DMS79 treated with DMSO at 0.1 percent for 48 hours (cell line): Measurements from ENCODE around the gene MTCL1.

Source experiments
- DNase-seq: peaks from one replicate; lab custom pipeline; 2025; lab: John Stamatoyannopoulos, UW

MTCL1 gene

GRCh38 chr18:8713691-8714090 is 8.3 kb downstream of the MTCL1 start:
- no peak for DNase-seq

- no peak for DNase-seq
Observed at GRCh38 chr18:8715599-8715998, 10.2 kb downstream of the MTCL1 start.

DNA sequence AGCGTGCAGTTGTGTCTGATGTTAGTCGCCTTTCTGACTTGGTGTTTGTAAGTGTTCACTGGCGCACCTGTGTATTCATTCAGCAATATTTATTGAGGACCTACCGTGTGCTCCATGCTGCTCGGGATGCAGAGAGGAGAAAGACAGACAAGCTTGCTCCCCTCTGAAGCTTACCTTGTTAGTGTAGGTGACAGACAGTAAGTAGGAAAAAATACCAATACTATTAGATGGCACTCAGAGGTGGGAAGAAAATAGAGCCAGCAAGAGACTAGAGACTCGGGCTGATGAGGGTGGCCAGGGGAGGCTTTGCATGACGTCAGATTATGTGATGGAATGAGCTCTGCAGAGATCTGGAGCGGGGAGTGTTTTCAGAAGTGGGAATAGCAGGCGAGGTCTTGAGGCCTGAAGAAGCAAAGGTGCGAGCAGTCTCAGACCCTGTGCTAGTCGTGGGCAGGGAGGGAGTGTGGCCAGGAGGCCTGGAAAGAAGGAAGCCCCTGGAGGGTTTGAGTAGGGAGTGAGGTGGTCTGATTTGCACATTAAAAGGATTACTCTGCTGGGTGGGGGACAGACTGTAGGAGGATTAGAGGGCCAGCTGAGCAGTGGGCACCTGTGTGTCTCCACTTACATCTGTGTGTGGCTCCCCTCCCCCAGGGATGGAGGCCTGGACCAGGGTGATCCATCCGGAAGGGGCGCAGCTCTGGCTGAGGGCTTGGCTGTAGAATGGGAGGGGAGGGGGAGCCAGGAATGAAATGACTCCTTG is 11.8 kb downstream of the MTCL1 start:
- DNase-seq = no peak

DNA sequence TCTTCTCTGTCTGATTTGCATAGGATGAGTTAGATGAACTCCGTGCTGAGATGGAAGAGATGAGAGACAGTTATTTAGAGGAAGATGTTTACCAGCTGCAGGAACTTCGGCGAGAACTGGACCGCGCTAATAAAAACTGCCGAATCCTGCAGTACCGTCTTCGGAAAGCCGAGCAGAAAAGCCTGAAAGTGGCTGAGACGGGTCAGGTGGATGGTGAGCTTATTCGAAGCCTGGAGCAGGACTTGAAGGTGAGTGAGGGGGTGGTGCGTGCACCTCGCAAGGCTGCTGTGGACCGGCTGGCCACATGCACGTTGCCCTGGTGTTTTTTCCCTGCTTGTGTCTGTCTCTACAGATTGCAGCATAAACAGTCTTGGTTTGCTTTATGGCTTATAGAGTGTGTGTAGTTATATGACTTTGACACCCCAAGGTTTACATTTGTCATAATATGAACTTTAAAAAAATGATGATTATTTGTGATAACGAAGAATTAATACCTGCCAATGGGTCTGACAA is 13.1 kb downstream of the MTCL1 start:
- DNase-seq = no peak

DNA sequence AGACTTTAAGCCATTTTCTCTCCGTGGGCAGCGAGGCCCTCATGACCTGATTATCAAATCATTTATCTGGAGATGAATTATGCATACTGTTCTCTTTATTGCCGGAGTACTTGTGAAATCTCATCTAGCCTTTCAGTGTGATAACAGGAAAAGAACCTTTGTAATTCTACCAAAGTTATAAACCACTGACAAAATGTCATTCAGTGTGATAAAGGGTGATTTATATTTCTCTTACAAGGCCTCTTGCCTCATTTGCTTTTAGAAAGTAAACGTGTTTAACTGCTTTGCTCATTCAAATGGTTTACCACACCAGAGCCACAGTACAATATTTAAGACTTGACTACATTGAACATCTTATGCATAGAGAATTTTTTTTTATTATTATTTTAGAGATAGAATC is 13.8 kb downstream of the MTCL1 start:
- DNase-seq = no peak

DNA sequence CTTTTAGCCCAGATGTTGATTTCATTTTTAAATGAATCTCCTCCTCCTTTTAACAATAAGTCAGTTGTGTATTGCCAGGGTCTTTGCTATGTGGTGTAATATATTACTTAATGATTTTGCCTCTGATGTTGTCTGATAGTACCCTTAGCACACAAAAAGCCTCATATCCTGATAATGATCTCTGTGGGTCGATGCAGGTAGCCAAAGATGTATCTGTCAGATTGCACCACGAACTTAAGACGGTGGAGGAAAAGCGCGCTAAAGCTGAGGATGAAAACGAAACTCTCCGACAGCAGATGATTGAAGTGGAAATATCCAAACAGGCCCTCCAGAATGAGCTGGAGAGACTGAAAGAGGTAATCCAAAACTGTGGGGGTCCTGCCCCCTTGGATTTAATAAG is 14.8 kb downstream of the MTCL1 start:
- no peak for DNase-seq

DNA sequence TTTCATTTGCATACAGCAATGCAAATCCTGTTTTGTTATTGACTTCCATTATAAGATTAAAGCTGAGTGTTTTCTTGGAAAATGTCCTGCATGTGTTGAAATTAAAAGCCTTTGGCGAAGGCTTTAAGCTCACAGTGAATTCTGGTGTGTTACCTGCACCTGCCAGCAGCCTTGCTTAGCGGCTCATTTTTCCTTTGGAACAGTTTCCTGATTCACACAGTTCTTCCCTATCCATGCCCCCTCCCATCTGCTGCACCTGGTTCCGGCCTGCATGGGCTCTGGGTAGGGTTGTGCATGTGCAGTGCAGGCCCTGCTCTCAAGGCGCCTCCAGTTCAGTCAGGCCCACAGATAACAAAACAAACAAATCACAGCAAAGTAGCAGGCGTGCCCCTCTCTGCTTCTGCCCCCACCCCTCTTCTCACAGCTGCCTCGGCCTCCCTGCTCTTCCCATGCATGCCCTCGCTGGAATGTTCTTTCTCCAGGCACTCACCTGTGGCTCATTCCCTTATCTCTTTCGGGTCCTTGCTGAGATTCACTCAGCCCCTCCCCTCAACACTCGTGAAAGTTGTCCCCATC is 15.8 kb downstream of the MTCL1 start:
- DNase-seq = no peak

DNA sequence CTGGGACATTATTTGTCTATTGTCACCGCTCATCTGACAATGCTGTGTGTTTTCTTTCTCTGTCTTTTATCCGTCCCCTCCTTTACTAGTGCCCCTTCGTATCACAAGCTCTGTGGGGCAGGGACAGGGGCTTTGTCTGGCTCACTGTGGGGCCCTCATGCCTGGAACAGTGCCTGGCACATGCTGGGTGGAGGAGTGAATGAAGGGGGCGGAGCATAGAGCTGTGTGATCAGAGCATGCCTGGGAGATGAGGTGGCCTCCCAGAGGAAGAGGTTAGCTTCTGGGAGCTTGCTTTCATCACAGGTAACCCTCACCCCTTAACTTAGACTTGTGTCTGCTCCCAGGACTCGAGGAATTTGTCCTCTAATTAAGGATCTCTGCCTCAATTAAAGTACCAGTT is 16.4 kb downstream of the MTCL1 start:
- DNase-seq = no peak

DNA sequence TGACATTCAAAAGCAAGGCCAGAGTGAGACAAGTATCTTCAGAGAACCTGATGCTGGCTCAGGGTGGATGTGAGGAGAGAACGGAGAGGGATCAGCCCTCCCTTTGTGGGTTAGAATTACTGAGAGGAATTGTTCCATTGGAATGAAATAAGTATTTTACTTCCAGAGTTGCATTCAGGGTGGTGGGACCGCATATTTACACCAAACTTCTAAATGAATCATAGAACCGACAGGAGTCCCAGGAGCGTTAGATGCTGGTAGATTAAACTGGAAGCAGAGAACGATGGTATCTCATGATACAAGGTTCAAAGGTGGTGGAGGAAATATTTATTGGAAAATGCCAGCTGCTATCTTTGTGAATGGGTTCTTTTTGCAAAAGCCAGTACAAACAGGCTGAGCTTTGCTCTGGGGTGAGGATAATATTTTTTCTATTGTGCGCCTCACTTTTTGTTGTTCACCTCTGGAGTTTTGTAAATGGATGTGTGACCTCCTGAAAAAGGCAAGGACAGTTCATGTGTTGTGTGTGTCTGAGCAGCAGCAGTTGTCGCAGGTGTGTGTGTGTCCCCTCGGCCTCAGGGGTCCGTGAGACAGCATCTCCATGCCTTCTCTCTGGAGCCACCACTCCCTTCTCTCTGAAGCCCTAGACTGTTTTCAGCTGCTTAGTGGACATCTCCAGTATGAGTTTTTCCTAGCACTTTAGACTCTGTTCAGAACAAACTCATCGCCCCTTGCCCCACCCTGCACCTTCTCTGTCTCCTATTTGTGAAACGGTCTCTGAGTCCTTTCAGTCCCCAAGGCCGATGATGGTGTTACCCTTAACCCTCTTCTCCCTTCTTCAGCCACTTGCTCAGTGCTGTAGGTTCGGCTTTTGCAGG is 17.8 kb downstream of the MTCL1 start:
- no peak for DNase-seq

DNA sequence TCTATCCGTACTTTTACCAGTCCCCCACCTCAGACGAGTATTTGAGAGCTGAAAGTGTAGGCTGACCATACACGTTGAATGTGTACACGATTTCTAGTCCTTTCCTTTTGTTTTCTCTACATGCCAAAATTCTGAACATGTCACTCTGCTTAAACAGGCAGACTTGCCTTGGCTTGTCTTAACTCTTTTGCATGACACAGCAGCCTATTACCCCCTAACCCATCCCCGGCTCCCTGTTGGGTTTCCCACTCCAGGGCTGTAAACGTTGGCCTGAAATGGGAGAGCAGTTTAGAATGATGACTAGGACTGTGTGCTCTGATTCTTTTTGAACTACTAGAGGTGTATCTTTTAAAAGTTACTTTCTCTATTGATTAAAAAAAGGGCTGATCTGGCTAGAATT is 19.1 kb downstream of the MTCL1 start:
- no peak for DNase-seq

- DNase-seq = no peak
Observed at GRCh38 chr18:8726281-8726680, 20.9 kb downstream of the MTCL1 start.

GRCh38 chr18:8726963-8727705 is 21.8 kb downstream of the MTCL1 start:
- no peak for DNase-seq

DNA sequence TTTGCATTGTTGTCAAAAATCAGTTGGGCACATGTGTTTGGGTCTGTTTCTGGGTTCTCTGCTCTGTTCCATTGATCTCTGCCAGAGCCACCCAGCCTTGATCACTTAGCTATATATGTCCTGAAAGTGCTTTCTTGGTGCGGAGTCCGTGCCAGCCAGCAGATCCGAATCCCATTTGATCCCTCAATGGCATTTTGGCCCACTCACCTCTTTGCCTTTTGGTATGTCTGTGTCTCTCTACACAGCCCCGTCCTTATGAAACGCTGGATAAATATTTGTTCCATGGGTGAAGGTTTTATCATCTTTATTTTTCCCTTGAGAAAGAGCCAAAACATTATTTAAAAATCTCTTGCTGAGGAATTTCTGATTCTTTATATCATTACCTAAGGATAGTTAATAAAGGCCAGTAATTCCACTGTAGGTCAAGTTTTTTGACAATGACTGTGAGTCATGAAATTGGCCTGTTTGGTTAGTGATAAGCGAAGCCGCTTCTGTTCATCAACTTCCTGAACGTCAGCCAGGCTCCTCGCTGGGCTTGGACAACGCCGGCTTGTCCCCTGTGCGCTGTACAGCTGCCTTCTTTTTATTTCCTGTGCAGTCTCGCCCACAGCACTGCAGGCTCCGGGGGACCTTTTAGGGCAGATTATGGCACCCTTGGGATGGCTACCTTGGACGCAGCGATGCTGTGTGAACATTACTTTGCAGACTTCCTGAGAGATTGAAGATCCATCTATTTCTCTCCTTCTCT is 24.9 kb downstream of the MTCL1 start:
- DNase-seq = no peak

GRCh38 chr18:8732442-8733360 is 27.3 kb downstream of the MTCL1 start:
- DNase-seq = no peak

GRCh38 chr18:8734496-8734895 is 29.1 kb downstream of the MTCL1 start:
- peak; percentile 25 for DNase-seq

DNA sequence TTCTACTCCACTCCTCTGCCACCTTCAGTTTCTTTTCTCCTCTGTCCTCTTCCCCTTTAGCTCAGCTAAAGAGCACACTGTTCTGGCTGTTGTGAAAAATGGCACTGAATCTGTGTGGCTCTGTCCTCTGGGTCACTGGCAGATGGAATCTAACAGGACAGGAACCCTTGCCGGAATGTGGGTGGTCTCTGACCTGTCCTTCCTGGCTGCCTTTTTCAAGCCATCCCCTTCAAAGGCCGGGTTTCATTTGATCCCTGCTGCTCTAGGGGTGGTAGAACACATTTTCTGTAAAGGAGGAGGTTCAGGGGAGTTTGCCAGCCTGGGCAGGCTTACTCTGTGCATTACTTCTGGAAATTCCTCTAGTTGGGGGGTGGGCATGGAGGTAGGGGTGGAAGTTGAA is 29.9 kb downstream of the MTCL1 start:
- no peak for DNase-seq

DNA sequence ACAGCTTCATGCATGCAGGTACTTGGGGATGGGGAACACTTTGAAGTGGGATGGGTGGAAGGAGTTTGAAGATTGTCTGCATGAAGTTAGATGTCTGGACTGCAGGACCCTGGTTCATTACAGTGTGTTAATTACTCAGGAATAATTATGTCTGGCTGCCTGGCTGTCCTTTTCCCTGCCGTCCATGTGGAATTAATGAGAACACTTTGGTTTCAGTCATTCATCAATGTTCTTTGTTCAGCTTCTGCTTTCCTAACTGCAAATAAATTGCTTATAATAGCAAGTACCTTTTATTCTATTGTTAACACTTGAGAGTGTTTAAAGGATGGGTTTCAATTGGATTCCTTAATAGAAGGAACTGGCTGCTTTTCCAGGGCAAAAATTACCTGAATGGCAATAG is 35.8 kb downstream of the MTCL1 start:
- DNase-seq = no peak

GRCh38 chr18:8741532-8741931 is 36.2 kb downstream of the MTCL1 start:
- DNase-seq = peak; percentile 99

DNA sequence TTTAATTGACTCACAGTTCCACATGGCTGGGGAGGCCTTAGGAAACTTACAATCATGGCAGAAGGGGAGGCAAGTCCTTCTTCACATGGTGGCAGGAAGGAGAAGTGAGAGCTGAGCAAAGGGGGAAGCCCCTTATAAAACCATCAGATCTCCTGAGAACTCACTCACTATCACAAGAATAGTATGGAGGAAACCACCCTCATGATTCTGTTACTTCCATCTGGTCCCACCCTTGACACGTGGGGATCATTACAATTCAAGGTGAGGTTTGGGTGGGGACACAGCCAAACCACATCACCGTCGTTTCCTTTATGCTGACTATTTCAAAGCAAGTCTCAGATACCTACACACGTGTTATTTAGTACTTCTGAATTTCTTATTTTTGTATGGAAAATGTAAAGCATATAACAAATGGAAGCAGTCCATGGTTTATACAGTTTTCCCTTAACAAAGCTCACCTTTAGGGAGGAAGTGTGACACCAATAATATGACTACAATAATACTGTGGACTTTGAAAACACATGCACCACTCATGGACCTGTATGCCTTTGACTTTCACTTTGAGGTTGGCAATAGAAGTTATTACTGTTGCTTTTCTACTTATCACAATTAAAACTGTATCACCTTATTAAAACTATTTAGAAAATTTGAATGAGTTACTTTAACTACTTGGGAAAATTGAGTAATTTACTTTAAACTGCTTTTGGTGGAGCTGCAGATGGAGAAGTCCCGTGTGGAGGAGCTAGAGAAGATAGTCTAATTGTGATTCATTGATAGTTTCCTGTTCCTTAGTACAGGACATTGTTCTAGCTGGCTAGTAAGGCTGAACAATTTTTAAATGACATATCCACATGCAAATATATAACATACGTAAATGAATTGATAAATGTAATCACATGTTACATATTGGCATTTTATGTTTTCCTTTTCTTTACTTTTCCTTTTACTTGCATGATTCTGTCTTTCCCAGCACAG is 37.3 kb downstream of the MTCL1 start:
- DNase-seq = peak; percentile 47
